Prostate gland (tissue), 2 donors: Measurements from ENCODE around the gene SLC39A9.

Experiments
- CTCF ChIP-seq, 4 experiments: fragments of 200-600 bp in 2 of 4; fragments of 450-650 bp in 2 of 4; sonication (generic) in 2 of 4; IDR thresholded peaks; 1 replicate in 3 of 4; 2 replicates in 1 of 4; pipeline ENCODE4 v1.5.1; 2016 to 2019; ENCODE audit warnings: antibody characterized with exemption in 4 of 4, mild to moderate bottlenecking in 2 of 4, moderate library complexity in 2 of 4
- POLR2A ChIP-seq: fragments of 450-650 bp; IDR thresholded peaks from one replicate; pipeline ENCODE4 v1.6.1; 2016; ENCODE audit warnings: antibody characterized with exemption, mild to moderate bottlenecking

DNA sequence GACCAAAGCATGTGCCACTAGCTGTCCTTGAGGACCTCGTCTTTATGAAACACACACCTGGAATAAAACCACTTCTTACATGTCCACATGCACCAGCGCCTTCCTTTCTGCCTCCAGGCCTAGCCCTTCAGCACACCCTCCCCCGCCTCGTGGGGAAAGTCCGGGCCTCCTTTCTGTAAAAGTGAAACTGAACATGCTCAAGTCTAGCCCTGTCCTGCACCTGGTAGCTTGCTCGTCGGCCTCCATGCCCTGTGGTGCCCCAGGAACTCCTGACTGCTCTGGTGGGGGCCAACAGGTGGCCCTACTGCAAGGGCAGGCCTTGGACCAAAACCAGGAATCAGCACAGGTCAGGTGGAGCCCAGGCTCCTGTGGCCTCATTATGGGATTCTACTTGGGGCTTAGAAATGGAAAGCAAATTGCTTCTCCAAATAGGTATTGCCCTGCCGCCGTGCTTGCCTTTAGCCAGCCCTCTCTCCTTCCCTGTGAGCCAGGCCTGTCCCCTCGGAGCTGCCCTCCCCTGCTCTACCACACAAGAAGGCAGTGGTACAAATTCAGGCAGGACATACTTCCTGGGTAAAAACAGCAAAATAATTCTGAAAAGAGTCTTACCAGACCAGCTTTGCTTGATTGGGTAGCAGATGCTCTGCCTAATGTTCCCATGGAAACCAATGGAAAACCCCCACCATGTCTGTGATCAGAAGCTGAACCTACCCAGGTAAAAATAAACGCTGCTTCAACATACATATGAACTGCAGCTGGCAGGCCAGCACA, 43.9 kb upstream of the SLC39A9 start:
- TF ChIP-seq CTCF (IDR thresholded peaks at IDR 0.05) (no peak), POLR2A (no peak)
